ENCODE measurements around the gene TAC4. TPM values are rescaled to one million over a fixed set of nuclear protein-coding genes. Genes with fewer than 3 reads are reported as not detected.

The TAC4 gene
- total and polyA plus RNA-seq, 9 of the 15 experiments (the other 6 are each of a cell fraction or from before 2014, with no cell fraction given) = 0.17 TPM; not detected in 8

GRCh38 chr17:49848739-49849138 lies 870 bp upstream of the TAC4 start:
- Histone ChIP-seq H3K27ac (ENCODE audit: extremely low read depth, low read depth, low read length) (no peak overlapping the region), H3K79me2 (ENCODE audit: control insufficient read depth, insufficient read depth, low read length) (no peaks in the 10 kb centered on the region), H4K20me1 (replicated peaks; ENCODE audit: control insufficient read depth, insufficient read depth, low read length) (0 out of 2 replicates have a peak, but pooled peaks cover 9% of the 10 kb centered on the region), H3K27me3 (ENCODE audit: control insufficient read depth in 2 of 2, insufficient read depth in 2 of 2, low read length in 2 of 2) (peaks cover 2 to 17% of the 10 kb centered on the region in 2 experiments; a peak in 4 of 5 replicates), H3K9me1 (ENCODE audit: control insufficient read depth, insufficient read depth, low read length) (no peaks in the 10 kb centered on the region), H3K4me3 (no peak overlapping the region), H2AFZ (ENCODE audit: low read depth, low read length) (no peak overlapping the region), H3K4me2 (ENCODE audit: insufficient read depth, low read length) (no peak overlapping the region), H3K9ac (ENCODE audit: insufficient read depth in 1 of 2, low read depth in 2 of 2, low read length in 2 of 2) (no peak overlapping the region), H3K9me3 (replicated peaks; ENCODE audit: control insufficient read depth, insufficient read depth, low read depth, low read length) (no peaks in the 10 kb centered on the region), H3K4me1 (replicated peaks in 1 of 2; ENCODE audit: control insufficient read depth in 2 of 2, insufficient read depth in 2 of 2, low read length in 2 of 2) (peaks cover 5 to 15% of the 10 kb centered on the region in 2 experiments; a peak in 3 of 5 replicates), H3K36me3 (ENCODE audit: control insufficient read depth, insufficient read depth, low read length) (no peaks in the 10 kb centered on the region)
- WGBS (ENCODE audit: insufficient coverage, low coverage, missing lambda C conversion rate) = 41% methylated on average over 4 of the region's 5 CpGs
- in situ Hi-C loops (cut with MboI) = loop anchor here (5.0 kb wide), 2 partner anchors 141 to 276 kb away; partner anchors contain the start of gene SLC35B1
- FAIRE-seq = no peak
- ChIA-PET CTCF (ENCODE audit: low intra/inter-chr PET ratio) (no interaction called here), POLR2A (interaction anchor here (0.6 to 1.9 kb wide), 3 partner anchors 139 to 146 kb away, joined by 3 to 7 read pairs (median 3); partner anchors contain the start of genes DLX3 and SLC35B1)
- no TSS peak for BruUV-seq (replicated peaks)
- TF ChIP-seq ETS2 (tag; IDR thresholded peaks at IDR 0.05; ENCODE audit: borderline replicate concordance, poor library complexity, severe bottlenecking) = no peak
- TF ChIP-seq ZBTB1 (CRISPR knock-in tag; IDR thresholded peaks at IDR 0.05; ENCODE audit: borderline replicate concordance, low read depth) = no peak
- TF ChIP-seq CBX8 (IDR thresholded peaks at IDR 0.05; ENCODE audit: borderline replicate concordance, extremely low read depth, low read depth, low read length, poor library complexity, severe bottlenecking) = no peak
- TF ChIP-seq KLF10 (CRISPR knock-in tag; IDR thresholded peaks at IDR 0.05) = no peak
- no peak for TF ChIP-seq CAMTA2 (CRISPR knock-in tag; conservative IDR thresholded peaks at IDR 0.05)
- TF ChIP-seq ZNF134 (CRISPR knock-in tag; conservative IDR thresholded peaks at IDR 0.05) = no peak
- TF ChIP-seq ZNF41 (CRISPR knock-in tag; conservative IDR thresholded peaks at IDR 0.05) = no peak
- TF ChIP-seq GTF2B (IDR thresholded peaks at IDR 0.05; ENCODE audit: extremely low read depth, insufficient read length) = no peak
- TF ChIP-seq KAT2B (IDR thresholded peaks at IDR 0.05; ENCODE audit: low read depth, low read length) = no peak
- TF ChIP-seq PYGO2 (tag; IDR thresholded peaks at IDR 0.05) = no peak
- no peak for TF ChIP-seq NKRF (IDR thresholded peaks at IDR 0.05; ENCODE audit: borderline replicate concordance)
- TF ChIP-seq TAF9B (IDR thresholded peaks at IDR 0.05; ENCODE audit: partially characterized antibody) = no peak
- TF ChIP-seq MYBL2 (IDR thresholded peaks at IDR 0.05; ENCODE audit: low read depth) = no peak
- no peak for TF ChIP-seq MYBL2 (CRISPR knock-in tag; IDR thresholded peaks at IDR 0.05; ENCODE audit: borderline replicate concordance)
- no peak for TF ChIP-seq ZNF133 (CRISPR knock-in tag; IDR thresholded peaks at IDR 0.05)
- no peak for TF ChIP-seq PRDM10 (IDR thresholded peaks at IDR 0.05; ENCODE audit: partially characterized antibody)
- no peak for TF ChIP-seq SMARCC2 (IDR thresholded peaks at IDR 0.05; ENCODE audit: low read depth)
- DNase-seq (ENCODE audit: extremely low read depth in 1 of 4, low spot score in 3 of 4) = no peak
- intact Hi-C loops (cut with micrococcal nuclease) = no loop called here
- ATAC-seq = no peak

Data from K562 (cell line).